Heart right ventricle (tissue), 16 donors: Measurements from ENCODE around the gene RHOV. TPM values are rescaled to one million over a fixed set of nuclear protein-coding genes. Genes with fewer than 3 reads are reported as not detected.
A peak's percentile ranks its signal among the peaks of the same experiment; 100 is the strongest.
"Not testable (repeated sequence)": the region's sequence is repeated elsewhere in the genome, so short reads cannot be mapped to it uniquely, and the experiment has no call there.

Experiments used
- ATAC-seq, 8 donors: fragments of 200-7000 bp; cut with Tn5 transposase; one replicate each; pipeline ENCODE4 v1.9.1; 2020; ENCODE audit warnings: mild to moderate bottlenecking in 8 of 8, moderate library complexity in 8 of 8, moderate number of reproducible peaks in 1 of 8
- DNase-seq, 2 donors: peaks; one replicate each; pipeline ENCODE4 v3.0.0-alpha.2; 2020
- H3K27ac ChIP-seq, 10 donors: fragments of 200-600 bp; sonication (generic) in 2 of 10; one replicate each; pipeline versions ENCODE4 v1.5.0 to v1.8.0; 2020 to 2022; ENCODE audit warnings: mild to moderate bottlenecking in 3 of 10
- H3K27me3 ChIP-seq, 7 donors: fragments of 200-600 bp; one replicate each; pipeline ENCODE4 v1.8.0; 2021 to 2022; ENCODE audit warnings: mild to moderate bottlenecking in 2 of 7
- H3K36me3 ChIP-seq, 9 donors: fragments of 200-600 bp; sonication (generic) in 1 of 9; one replicate each; pipeline versions ENCODE4 v1.5.0 to v1.8.0; 2020 to 2022; ENCODE audit warnings: mild to moderate bottlenecking in 2 of 9
- H3K4me1 ChIP-seq, 9 donors: fragments of 200-600 bp; sonication (generic) in 1 of 9; one replicate each; pipeline versions ENCODE4 v1.5.0 to v1.8.0; 2020 to 2022; ENCODE audit warnings: mild to moderate bottlenecking in 4 of 9
- H3K4me3 ChIP-seq, 10 donors: fragments of 200-600 bp; sonication (generic) in 2 of 10; one replicate each; pipeline versions ENCODE4 v1.5.0 to v1.8.0; 2020 to 2022; ENCODE audit warnings: mild to moderate bottlenecking in 7 of 10, moderate library complexity in 2 of 10
- H3K9me3 ChIP-seq, 11 donors: fragments of 200-600 bp in 10 of 11; sonication (generic) in 2 of 11; one replicate each; pipeline versions ENCODE4 v1.5.0 to v1.8.0; 2013 to 2022; ENCODE audit warnings: mild to moderate bottlenecking in 2 of 11, control low read depth in 1 of 11, moderate library complexity in 1 of 11
- CTCF ChIP-seq, 9 donors: fragments of 200-600 bp; sonication (generic) in 2 of 9; IDR thresholded peaks; one replicate each; pipeline versions ENCODE4 v1.5.0 to v1.8.0; 2021 to 2022; ENCODE audit warnings: antibody characterized with exemption in 9 of 9, mild to moderate bottlenecking in 5 of 9, moderate library complexity in 1 of 9
- WGBS, 2 donors: extraction: QIAGEN DNeasy Blood & Tissue Kit; methylation state at CpG; one replicate each; pipeline ENCODE4 v1.1.7; 2013; ENCODE audit warnings: inconsistent platforms in 1 of 2; 5-methylcytosine and 5-hydroxymethylcytosine counted together
- intact Hi-C, 10 donors: fragments of 100-400 bp; cut with DNase I; formaldehyde crosslinking; loops; one replicate each; pipeline versions ENCODE4 v1.11.1 to v1.14.2; 2022
- polyA plus RNA-seq, 2 donors: library from polyadenylated mRNA; stranded (reverse); fragments of 200-250 nt; gene quantifications; one replicate each; pipeline ENCODE4 v1.2.3, GENCODE V29; 2013
- total RNA-seq, 10 donors: library from RNA; stranded (reverse); fragmentation: NEBNext Ultra II Directional in 3 of 10; extraction: Animal tissue kit (Norgen Biotek cat#: 25700) in 3 of 10; gene quantifications; one replicate each; pipeline versions ENCODE4 v1.2.1 to v1.2.4, GENCODE V29; 2021 to 2023
- donor health status: Arrhythmogenic right ventricular cardiomyopathy.
- donor health status: ischemic (EF 13 %, LVEDD 7.1; RV severe dilation, severe dysfunction).
- donor health status: healthy with polysubstance abuse.
- donor health status: DM: no; HTN: yes; CAD: no.
- donor health status: DM: no; HTN: no; CAD: no.
- donor health status: ischemic (EF 25% LVEDD 6.9; RV normal size, moderate dysfunction).
- donor health status: ischemic (EF 25% LVEDD 5.7; RV mildly dilated, moderate dysfunction).
- donor health status: healthy.
- donor health status: DM: yes; HTN: yes; CAD: no.
- donor health status: Ischemic cardiomyopathy.
- donor health status: ischemic (EF 35%, LVEDD 5.7; RV mildly dilated, moderate dysfunction).
- donor health status: nonischemic (EF 11% LVEDD 7.7; RV severe dilation, severe dysfunction).
- donor health status: DM: yes; HTN: yes; CAD: no.
- donor health status: PGD.
- donor health status: ischemic (EF 29% LVEDD 5.4; RV normal size, mild dysfunction).
- donor health status: nonischemic (EF 23%, LVEDD 6.1; RV moderate dilation, normal function).

Gene RHOV
- total and polyA plus RNA-seq, 12 donors: 0.03 TPM; not detected in 11

- 32 to 36% methylated on average over 4 of the region's 4 CpGs for WGBS, 2 donors
- H3K4me3 ChIP-seq: no peak overlapping the region
- no peaks in the 10 kb centered on the region for H3K9me3 ChIP-seq
- H3K27ac ChIP-seq: no peak overlapping the region
- DNase-seq: no peak
- no peak for TF ChIP-seq CTCF (IDR thresholded peaks at IDR 0.05)
- H3K36me3 ChIP-seq: no peaks in the 10 kb centered on the region
- peaks cover 0 to 9% (median 0%) of the 10 kb centered on the region in 9 donors for H3K4me1 ChIP-seq
- no peak for ATAC-seq
- intact Hi-C loops: no loop called here
- peaks cover 0 to 30% (median 13%) of the 10 kb centered on the region in 7 donors for H3K27me3 ChIP-seq
Measured at GRCh38 chr15:40863660-40864270, 10.3 kb downstream of the RHOV start.

GRCh38 chr15:40861147-40861546 lies 12.9 kb downstream of the RHOV start:
- ATAC-seq, intact Hi-C loops, H3K4me3 ChIP-seq, H3K36me3 ChIP-seq, H3K27ac ChIP-seq, H3K9me3 ChIP-seq, DNase-seq: not testable (repeated sequence)
- WGBS, 2 donors: 65 to 84% methylated on average over 4 of the region's 4 CpGs
- H3K4me1 ChIP-seq: peaks cover 0 to 20% (median 0%) of the 10 kb centered on the region in 9 donors
- H3K27me3 ChIP-seq: peaks cover 0 to 34% (median 16%) of the 10 kb centered on the region in 7 donors

GRCh38 chr15:40859206-40859851 lies 14.7 kb downstream of the RHOV start:
- peak; percentile 44 to 80 (median 69) for TF ChIP-seq CTCF (IDR thresholded peaks at IDR 0.05)
- intact Hi-C loops: loop anchor here in 9 of 10 donors (1.0 to 10.0 kb wide), 6 partner anchors 33 to 328 kb away; partner anchors contain the start of gene VPS18 (in 7 of the 9)
- no peak overlapping the region for H3K4me3 ChIP-seq
- H3K9me3 ChIP-seq: no peaks in the 10 kb centered on the region
- peaks cover 0 to 25% (median 13%) of the 10 kb centered on the region in 7 donors for H3K27me3 ChIP-seq
- peaks cover 0 to 20% (median 0%) of the 10 kb centered on the region in 9 donors for H3K4me1 ChIP-seq
- DNase-seq (peak; percentile 61 to 66), ATAC-seq (peak in 7 of 8 donors; percentile 32 to 77 (median 63))
- H3K27ac ChIP-seq: no peak overlapping the region
- WGBS, 2 donors: 43 to 44% methylated on average over 18 of the region's 18 CpGs
- no peaks in the 10 kb centered on the region for H3K36me3 ChIP-seq

- ATAC-seq: no peak
- TF ChIP-seq CTCF (IDR thresholded peaks at IDR 0.05): no peak
- 60 to 74% methylated on average over 10 of the region's 10 CpGs for WGBS, 2 donors
- no peak for DNase-seq
- intact Hi-C loops: loop anchor here in 9 of 10 donors (1.0 to 10.0 kb wide), 6 partner anchors 34 to 329 kb away; partner anchors contain the start of gene VPS18 (in 7 of the 9)
- Histone ChIP-seq H3K27ac (no peak overlapping the region), H3K36me3 (no peaks in the 10 kb centered on the region), H3K9me3 (no peaks in the 10 kb centered on the region), H3K4me1 (peaks cover 0 to 20% (median 0%) of the 10 kb centered on the region in 9 donors), H3K27me3 (peaks cover 0 to 20% (median 8%) of the 10 kb centered on the region in 7 donors), H3K4me3 (no peak overlapping the region)
Measured at GRCh38 chr15:40858706-40859105, 15.3 kb downstream of the RHOV start.
